Kidney epithelial cell (primary cell): Measurements from ENCODE around the gene RECK. TPM values are rescaled to one million over a fixed set of nuclear protein-coding genes. Genes with fewer than 3 reads are reported as not detected.

ENCODE experiments used
- DNase-seq: peaks from one replicate; pipeline ENCODE4 v3.0.0-alpha.2; 2010; ENCODE audit warnings: low read depth
- H3K27me3 ChIP-seq: 2 replicates; pipeline ENCODE4 v1.6.0; 2011; ENCODE audit warnings: low read length; ENCODE audit not compliant: control insufficient read depth, insufficient read depth
- H3K36me3 ChIP-seq: 2 replicates; pipeline ENCODE4 v1.5.1; 2011; ENCODE audit warnings: low read length; ENCODE audit not compliant: control insufficient read depth, insufficient read depth
- H3K4me3 ChIP-seq: 2 replicates; pipeline ENCODE4 v1.5.1; 2011; ENCODE audit warnings: low read depth, mild to moderate bottlenecking, control low read depth, low read length
- total RNA-seq: library from RNA; depleted of rRNA; stranded (reverse); fragments of >200 nt; gene quantifications from 2 replicates; pipeline ENCODE4 v1.2.3, GENCODE V29; 2015
- TF ChIP-seq, protein P1 (sequence below): IDR thresholded peaks from 2 replicates; pipeline ENCODE4 v1.5.1; 2011; ENCODE audit warnings: mild to moderate bottlenecking, moderate library complexity, low read length, control low read depth, inconsistent platforms; ENCODE audit not compliant: insufficient read depth, poor library complexity, severe bottlenecking

The RECK gene
- total RNA-seq, 1 donor from 2014 or later: 4.0 TPM

DNA sequence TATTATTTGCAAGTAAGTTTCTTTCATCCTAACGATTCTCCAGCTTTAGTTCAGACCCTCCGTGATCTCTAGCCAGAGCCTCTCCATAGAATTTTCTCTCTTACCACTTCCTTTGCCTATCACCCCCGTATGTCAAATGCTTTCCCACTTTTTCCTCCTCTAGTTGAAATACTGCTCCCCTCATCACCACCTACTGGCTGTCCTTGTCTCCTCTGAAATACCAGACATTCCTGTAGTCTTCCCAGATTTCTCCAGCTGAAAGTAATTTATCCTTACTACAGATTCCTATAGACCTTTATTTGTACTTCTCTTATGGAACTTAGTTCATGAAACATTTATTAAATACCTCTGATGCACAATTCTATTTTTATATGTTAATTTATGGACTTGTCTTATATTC is 63.8 kb downstream of the RECK start:
- TF ChIP-seq, protein P1, sequence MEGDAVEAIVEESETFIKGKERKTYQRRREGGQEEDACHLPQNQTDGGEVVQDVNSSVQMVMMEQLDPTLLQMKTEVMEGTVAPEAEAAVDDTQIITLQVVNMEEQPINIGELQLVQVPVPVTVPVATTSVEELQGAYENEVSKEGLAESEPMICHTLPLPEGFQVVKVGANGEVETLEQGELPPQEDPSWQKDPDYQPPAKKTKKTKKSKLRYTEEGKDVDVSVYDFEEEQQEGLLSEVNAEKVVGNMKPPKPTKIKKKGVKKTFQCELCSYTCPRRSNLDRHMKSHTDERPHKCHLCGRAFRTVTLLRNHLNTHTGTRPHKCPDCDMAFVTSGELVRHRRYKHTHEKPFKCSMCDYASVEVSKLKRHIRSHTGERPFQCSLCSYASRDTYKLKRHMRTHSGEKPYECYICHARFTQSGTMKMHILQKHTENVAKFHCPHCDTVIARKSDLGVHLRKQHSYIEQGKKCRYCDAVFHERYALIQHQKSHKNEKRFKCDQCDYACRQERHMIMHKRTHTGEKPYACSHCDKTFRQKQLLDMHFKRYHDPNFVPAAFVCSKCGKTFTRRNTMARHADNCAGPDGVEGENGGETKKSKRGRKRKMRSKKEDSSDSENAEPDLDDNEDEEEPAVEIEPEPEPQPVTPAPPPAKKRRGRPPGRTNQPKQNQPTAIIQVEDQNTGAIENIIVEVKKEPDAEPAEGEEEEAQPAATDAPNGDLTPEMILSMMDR: peak; percentile 19
- Histone ChIP-seq H3K4me3 (no peak overlapping the region), H3K36me3 (no peaks in the 10 kb centered on the region), H3K27me3 (no peaks in the 10 kb centered on the region)
- DNase-seq: no peak

DNA sequence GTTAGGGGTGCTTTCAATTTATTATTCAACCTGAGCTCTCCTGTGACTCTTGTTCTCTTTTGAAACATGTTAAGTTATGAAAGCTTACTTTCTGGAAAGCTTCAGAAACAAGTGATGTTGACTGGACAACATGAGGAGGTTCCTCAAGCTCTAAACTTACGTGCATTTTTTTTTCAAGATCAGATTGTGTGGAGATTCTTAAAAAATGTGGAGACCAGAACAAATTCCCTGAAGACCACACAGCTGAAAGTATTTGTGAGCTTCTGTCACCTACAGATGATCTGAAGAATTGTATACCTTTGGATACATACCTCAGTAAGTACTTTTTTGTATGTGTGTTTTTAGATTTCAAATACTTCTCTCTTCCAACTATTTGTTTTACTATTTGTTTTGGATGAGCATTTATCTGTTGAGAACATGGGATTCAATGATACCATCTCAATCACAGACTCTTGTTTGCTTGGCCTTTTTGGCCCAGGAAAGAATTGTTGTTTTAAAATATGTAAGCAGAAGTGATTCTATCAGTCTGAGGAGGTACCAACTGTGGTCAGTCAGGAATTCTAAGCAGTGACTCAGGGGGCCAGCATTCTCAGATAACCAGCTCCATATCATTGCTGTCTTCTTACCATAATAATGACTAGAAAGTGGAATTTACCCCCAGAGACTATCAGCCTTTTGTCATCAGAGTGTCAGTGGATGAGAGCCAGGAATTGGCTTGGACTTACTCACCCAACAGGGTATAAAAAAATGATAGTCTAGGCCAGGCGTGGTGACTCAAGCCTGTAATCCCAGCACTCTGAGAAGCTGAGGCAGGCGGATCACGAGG is 65.4 kb downstream of the RECK start:
- H3K27me3 ChIP-seq: no peaks in the 10 kb centered on the region
- TF ChIP-seq, protein P1: no peak
- no peaks in the 10 kb centered on the region for H3K36me3 ChIP-seq
- H3K4me3 ChIP-seq: no peak overlapping the region
- peak; percentile 94 for DNase-seq

GRCh38 chr9:36102742-36103495 is 66.2 kb downstream of the RECK start:
- no peak overlapping the region for H3K4me3 ChIP-seq
- TF ChIP-seq, protein P1: peak; percentile 71
- no peaks in the 10 kb centered on the region for H3K36me3 ChIP-seq
- peak; percentile 42 for DNase-seq
- no peaks in the 10 kb centered on the region for H3K27me3 ChIP-seq

GRCh38 chr9:36109071-36109470 is 72.4 kb downstream of the RECK start:
- H3K4me3 ChIP-seq: no peak overlapping the region
- DNase-seq: no peak
- H3K36me3 ChIP-seq: no peaks in the 10 kb centered on the region
- TF ChIP-seq, protein P1: no peak
- H3K27me3 ChIP-seq: no peaks in the 10 kb centered on the region

GRCh38 chr9:36110434-36110833 is 73.7 kb downstream of the RECK start:
- Histone ChIP-seq H3K4me3 (no peak overlapping the region), H3K27me3 (no peaks in the 10 kb centered on the region), H3K36me3 (no peaks in the 10 kb centered on the region)
- no peak for DNase-seq
- TF ChIP-seq, protein P1: peak; percentile 17
